B cell (primary cell): ENCODE results near the gene CHEK2.

Experiments used
- EZH2 ChIP-seq: IDR thresholded peaks from 2 replicates; pipeline ENCODE4 v1.6.1; 2012; ENCODE audit warnings: borderline replicate concordance, low read depth, mild to moderate bottlenecking, moderate library complexity, low read length; ENCODE audit not compliant: insufficient read depth, poor library complexity, severe bottlenecking
- TF ChIP-seq, protein P1 (sequence below): fragments of 200-600 bp; IDR thresholded peaks from one replicate; pipeline ENCODE4 v1.8.0; 2022; ENCODE audit warnings: antibody characterized with exemption, mild to moderate bottlenecking

DNA sequence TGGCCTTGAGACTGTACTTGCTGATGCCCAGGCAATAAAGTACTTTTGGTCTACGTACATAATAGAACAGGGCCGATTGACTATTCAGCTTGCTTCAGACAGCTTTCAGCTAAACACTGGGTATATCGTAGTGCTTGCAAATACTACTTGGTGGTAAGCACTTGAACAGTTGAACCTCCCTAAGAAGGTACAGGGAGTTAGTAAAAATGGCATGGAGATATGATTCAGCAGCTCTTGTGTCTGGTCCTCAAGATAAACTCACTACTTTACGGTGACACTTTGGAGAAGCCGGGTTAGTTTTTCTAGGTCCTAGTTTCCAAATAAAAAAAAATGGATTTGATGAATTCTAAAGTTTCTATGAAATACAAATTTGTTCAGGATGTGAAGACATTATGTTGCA lies 38.2 kb upstream of the CHEK2 start:
- no peak for TF ChIP-seq EZH2
- TF ChIP-seq, protein P1, sequence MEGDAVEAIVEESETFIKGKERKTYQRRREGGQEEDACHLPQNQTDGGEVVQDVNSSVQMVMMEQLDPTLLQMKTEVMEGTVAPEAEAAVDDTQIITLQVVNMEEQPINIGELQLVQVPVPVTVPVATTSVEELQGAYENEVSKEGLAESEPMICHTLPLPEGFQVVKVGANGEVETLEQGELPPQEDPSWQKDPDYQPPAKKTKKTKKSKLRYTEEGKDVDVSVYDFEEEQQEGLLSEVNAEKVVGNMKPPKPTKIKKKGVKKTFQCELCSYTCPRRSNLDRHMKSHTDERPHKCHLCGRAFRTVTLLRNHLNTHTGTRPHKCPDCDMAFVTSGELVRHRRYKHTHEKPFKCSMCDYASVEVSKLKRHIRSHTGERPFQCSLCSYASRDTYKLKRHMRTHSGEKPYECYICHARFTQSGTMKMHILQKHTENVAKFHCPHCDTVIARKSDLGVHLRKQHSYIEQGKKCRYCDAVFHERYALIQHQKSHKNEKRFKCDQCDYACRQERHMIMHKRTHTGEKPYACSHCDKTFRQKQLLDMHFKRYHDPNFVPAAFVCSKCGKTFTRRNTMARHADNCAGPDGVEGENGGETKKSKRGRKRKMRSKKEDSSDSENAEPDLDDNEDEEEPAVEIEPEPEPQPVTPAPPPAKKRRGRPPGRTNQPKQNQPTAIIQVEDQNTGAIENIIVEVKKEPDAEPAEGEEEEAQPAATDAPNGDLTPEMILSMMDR = no peak
